Vagina (tissue), 2 donors: Measurements from ENCODE around the gene IL23R.

Source experiments
- POLR2A ChIP-seq, 2 donors: fragments of 450-650 bp; IDR thresholded peaks; one replicate each; pipeline ENCODE4 v1.6.1; 2017; ENCODE audit warnings: antibody characterized with exemption in 2 of 2, mild to moderate bottlenecking in 2 of 2, moderate library complexity in 2 of 2
- POLR2AphosphoS5 ChIP-seq, 2 donors: sonication (generic); formaldehyde crosslinking; IDR thresholded peaks; one replicate each; pipeline ENCODE4 v1.9.0; 2017; ENCODE audit warnings: antibody characterized with exemption in 2 of 2, mild to moderate bottlenecking in 2 of 2, low read depth in 1 of 2; ENCODE audit not compliant: insufficient read depth in 1 of 2

DNA sequence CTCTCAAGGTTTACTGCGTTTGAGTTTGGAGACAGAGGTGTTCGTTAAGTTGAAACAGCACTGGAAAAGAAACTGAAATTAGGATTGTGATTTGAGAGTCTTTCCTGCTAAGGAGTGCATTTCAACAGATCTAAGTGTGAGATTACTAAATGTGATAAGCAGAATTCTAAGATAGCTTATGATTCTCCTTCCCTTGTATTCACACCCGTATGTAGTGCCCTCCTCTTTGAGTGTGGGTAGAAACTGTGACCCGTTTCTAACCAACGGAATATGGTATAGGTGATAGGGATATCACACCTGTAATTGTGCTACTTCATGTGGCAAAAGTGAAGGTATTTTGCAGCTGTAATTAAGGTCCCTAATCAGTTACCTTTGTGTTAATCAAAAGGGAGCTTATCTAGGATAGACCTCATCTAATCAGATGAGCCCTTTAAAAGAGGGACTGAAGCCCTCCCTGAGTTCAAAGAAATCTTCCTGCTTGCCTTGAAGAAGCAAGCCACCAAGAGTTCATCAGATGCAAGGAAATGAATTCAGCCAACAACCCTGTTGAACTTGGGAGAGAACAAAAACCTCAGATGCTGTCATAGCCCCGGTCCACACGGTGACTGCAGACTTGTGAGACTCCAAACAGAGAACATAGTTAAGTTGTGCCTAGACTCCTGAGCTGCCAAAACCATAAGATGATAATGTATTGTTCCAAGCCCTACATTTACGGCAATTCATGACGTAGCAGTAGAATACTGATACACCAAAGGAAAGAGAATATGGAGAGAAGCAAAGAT lies 128.8 kb downstream of the IL23R start:
- no peak for TF ChIP-seq POLR2A (IDR thresholded peaks at IDR 0.05)
- no peak for TF ChIP-seq POLR2AphosphoS5 (IDR thresholded peaks at IDR 0.05; ENCODE audit: insufficient read depth in 1 of 2, low read depth in 1 of 2)
